Nephron progenitor cell (in vitro differentiated cells): Measurements from ENCODE around the gene CHD5.

Experiments
- DNase-seq: peaks from one replicate; pipeline ENCODE4 v3.0.0; 2021
- H3K27ac Mint-ChIP-seq: 2 replicates; pipeline ENCODE4 v1.8.0; 2021; ENCODE audit warnings: mild to moderate bottlenecking, moderate library complexity, mixed read lengths
- H3K27me3 Mint-ChIP-seq: 2 replicates; pipeline ENCODE4 v1.8.0; 2021; ENCODE audit warnings: mild to moderate bottlenecking, low read depth, mixed read lengths; ENCODE audit not compliant: poor library complexity
- H3K36me3 Mint-ChIP-seq: 2 replicates; pipeline ENCODE4 v1.8.0; 2021; ENCODE audit warnings: low read depth, mixed read lengths
- H3K4me1 Mint-ChIP-seq: 2 replicates; pipeline ENCODE4 v1.8.0; 2021; ENCODE audit warnings: mixed read lengths
- H3K4me3 Mint-ChIP-seq: 2 replicates; pipeline ENCODE4 v1.8.0; 2021; ENCODE audit warnings: mild to moderate bottlenecking, moderate library complexity, mixed read lengths
- H3K9me3 Mint-ChIP-seq: 2 replicates; pipeline ENCODE4 v1.8.0; 2021; ENCODE audit warnings: mild to moderate bottlenecking, moderate library complexity, mixed read lengths
- TF ChIP-seq, protein P1 (sequence below): fragments of 200-600 bp; sonication (generic); IDR thresholded peaks from 2 replicates; pipeline ENCODE4 v1.5.0; 2021; ENCODE audit warnings: antibody characterized with exemption

Gene CHD5

DNA sequence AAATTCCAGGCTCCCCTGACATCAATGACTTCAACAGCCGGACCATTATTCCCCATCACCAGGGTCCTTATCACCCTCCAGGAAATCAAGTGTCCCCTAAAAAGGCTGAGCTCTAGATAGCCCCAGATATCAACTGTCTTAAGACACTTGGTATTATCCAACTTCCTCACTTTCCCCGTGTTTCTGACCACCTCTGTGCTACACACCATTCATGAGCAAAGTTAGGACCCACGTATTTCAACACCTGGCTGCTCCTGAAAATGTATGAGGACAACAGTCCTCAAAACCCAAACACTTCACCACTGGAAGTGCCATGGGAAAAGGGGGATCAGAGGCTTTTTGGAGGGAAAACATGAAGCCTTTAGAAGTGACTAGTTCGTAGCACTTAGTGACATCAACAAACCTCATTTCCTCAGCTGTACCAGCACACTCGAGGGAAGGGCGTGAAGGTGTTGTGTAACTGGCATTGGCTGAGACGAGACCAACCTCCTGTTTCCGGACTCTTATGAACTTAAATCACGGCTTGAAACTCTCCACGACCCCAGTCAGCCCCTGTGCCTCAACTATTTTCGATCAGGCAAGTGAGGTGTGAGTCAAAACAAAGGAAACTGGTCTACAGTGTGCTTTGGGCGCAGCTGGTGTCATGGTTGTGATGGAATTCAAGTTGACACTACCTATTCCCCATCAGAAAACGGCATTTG is 4.1 kb upstream of the CHD5 start:
- DNase-seq: no peak
- TF ChIP-seq, protein P1, sequence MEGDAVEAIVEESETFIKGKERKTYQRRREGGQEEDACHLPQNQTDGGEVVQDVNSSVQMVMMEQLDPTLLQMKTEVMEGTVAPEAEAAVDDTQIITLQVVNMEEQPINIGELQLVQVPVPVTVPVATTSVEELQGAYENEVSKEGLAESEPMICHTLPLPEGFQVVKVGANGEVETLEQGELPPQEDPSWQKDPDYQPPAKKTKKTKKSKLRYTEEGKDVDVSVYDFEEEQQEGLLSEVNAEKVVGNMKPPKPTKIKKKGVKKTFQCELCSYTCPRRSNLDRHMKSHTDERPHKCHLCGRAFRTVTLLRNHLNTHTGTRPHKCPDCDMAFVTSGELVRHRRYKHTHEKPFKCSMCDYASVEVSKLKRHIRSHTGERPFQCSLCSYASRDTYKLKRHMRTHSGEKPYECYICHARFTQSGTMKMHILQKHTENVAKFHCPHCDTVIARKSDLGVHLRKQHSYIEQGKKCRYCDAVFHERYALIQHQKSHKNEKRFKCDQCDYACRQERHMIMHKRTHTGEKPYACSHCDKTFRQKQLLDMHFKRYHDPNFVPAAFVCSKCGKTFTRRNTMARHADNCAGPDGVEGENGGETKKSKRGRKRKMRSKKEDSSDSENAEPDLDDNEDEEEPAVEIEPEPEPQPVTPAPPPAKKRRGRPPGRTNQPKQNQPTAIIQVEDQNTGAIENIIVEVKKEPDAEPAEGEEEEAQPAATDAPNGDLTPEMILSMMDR: no peak
- Mint-ChIP-seq H3K36me3 (peaks cover 44% of the 10 kb centered on the region), H3K27me3 (peaks cover 48% of the 10 kb centered on the region), H3K27ac (no peak overlapping the region), H3K4me3 (no peak overlapping the region), H3K9me3 (peaks cover 3% of the 10 kb centered on the region), H3K4me1 (peaks cover 15% of the 10 kb centered on the region)

DNA sequence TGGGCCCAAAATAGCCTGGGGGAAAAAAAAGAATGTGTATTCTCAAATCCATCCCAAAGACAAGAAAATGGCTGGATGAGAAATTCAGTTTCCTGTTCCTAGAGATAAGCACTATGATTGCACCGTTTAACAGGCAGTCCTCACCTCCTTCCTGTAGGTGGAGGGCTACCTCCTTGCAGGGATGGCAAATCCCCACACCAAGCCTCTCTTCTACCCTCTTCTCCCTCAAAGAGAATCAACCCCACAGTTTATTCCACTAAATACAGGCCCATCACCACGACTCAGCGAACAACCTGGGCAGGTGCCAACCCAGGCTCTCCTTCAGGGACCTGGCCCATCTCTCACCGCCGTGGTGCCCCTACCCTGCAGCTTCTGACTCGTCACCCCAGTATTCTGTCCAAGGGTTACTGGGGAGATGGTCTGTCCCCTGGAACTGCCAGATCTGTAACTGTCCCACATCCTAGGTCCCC is 3.4 kb upstream of the CHD5 start:
- TF ChIP-seq, protein P1: no peak
- Mint-ChIP-seq H3K27me3 (peaks cover 48% of the 10 kb centered on the region), H3K36me3 (peaks cover 38% of the 10 kb centered on the region)

DNA sequence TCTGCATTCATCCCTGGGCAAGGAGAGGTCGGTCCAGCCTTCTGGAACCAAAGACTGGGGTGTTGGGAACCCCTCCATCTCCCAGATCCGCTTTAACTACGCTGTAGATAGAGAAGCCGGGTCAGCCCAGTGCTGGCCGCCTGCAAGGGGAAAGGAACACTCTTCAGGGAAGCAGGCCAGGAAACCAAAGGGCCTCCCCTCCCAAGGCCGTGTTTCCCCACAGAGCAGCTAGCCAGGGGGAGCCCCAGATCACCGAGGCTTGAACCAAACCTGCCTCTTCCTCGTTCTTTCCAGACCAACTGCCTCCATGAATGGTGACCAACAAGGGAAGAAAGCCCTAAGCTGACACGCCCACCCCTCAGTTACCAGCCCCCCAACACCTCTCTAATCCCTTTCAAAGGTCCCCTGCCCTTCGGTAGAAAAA is 1.2 kb upstream of the CHD5 start:
- H3K4me1 Mint-ChIP-seq: peaks cover 29% of the 10 kb centered on the region
- peaks cover 3% of the 10 kb centered on the region for H3K9me3 Mint-ChIP-seq
- DNase-seq: no peak
- TF ChIP-seq, protein P1: no peak
- peaks cover 45% of the 10 kb centered on the region for H3K27me3 Mint-ChIP-seq
- H3K36me3 Mint-ChIP-seq: peaks cover 21% of the 10 kb centered on the region
- H3K4me3 Mint-ChIP-seq: peak overlapping the region; percentile 68
- no peak overlapping the region for H3K27ac Mint-ChIP-seq

More for the DNA sequence above, 3.4 kb upstream of the CHD5 start:
- Mint-ChIP-seq H3K4me3 (no peak overlapping the region), H3K9me3 (peaks cover 3% of the 10 kb centered on the region), H3K4me1 (peaks cover 20% of the 10 kb centered on the region), H3K27ac (no peak overlapping the region)
- DNase-seq: no peak

DNA sequence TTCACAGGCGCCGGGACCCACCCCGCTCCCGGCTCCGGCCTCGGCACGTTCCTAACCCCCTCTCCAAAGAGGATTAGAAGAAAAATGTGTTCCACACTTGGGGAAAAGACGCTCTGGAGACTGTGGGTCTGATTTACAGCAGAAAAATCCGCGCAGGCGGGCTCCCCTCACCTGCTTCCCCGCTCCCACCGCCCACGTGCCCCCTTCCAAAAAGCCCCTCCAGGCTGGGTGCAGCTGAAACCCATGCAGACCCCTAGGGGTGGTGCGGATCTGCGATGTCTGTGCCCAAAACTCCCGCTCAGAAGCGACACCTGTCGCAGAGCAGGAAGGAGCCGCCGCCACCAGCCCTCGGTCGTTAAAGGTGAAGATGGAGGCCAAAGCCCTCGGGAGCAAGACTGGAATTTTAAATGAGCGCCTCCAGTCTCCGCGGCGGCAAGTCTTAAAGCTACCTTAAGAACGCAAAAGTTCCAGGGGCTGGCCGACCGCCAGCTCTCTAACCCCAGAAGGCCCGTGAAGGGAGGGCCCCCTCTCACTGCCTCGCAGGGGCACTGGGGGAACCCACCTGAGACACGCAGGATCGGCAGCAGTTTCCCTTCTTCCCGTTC is 688 bp upstream of the CHD5 start:
- Mint-ChIP-seq H3K9me3 (peaks cover 3% of the 10 kb centered on the region), H3K36me3 (peaks cover 17% of the 10 kb centered on the region), H3K4me1 (peaks cover 26% of the 10 kb centered on the region), H3K27me3 (peaks cover 45% of the 10 kb centered on the region), H3K4me3 (peak overlapping the region; percentile 68), H3K27ac (no peak overlapping the region)
- DNase-seq: no peak
- TF ChIP-seq, protein P1: no peak

DNA sequence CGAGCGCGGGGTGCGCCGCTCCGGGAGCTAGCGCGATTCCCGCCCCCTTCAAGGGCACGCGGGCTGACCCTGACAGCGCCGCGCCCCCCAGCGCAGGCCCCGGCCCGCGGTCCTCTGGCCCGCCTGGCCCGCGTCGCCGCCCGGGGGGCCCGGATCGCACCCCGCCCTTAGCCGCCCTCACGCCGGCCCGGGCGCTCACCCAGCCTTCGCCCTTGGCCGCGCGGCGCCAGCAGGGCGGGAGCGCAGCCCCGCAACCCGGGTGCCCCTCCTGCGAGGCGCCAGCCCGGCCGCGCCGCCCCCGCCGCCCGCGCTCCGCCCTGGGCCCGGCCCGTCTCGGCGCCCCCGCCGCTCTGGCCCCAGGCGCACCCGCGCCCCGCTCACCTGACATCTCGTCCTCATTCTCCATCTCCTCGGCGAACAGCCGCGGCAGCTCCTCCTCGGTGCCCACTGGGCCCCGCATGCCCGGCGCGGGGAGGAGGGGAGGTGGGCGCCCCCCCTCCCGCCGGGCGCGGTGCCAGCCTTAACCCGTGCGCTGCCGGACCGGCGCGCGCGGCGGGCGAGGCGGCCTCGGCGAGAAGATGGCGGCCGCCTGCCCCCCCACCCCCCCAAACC is 451 bp downstream of the CHD5 start:
- Mint-ChIP-seq H3K4me1 (peaks cover 25% of the 10 kb centered on the region), H3K27me3 (peaks cover 45% of the 10 kb centered on the region), H3K9me3 (peaks cover 3% of the 10 kb centered on the region), H3K36me3 (peaks cover 9% of the 10 kb centered on the region), H3K27ac (no peak overlapping the region), H3K4me3 (no peak overlapping the region)
- no peak for DNase-seq
- TF ChIP-seq, protein P1: no peak
